WTC11 (cell line): ENCODE results near the gene HAO2.

Experiments
- ATF3 ChIP-seq: sonication (generic); formaldehyde crosslinking; conservative IDR thresholded peaks from 2 replicates; pipeline ENCODE4 v1.8.1; 2022; ENCODE audit warnings: mild to moderate bottlenecking, missing genetic modification reagents
- ELF4 ChIP-seq: sonication (generic); formaldehyde crosslinking; IDR thresholded peaks from 2 replicates; pipeline ENCODE4 v1.8.1; 2022; ENCODE audit warnings: low read depth, mild to moderate bottlenecking, moderate library complexity, missing genetic modification reagents
- ZNF138 ChIP-seq: sonication (generic); formaldehyde crosslinking; conservative IDR thresholded peaks from 2 replicates; pipeline ENCODE4 v1.8.1; 2022; ENCODE audit warnings: mild to moderate bottlenecking, moderate library complexity, missing genetic modification reagents
- TF ChIP-seq, protein P1 (sequence below): fragments of 200-600 bp; IDR thresholded peaks from 2 replicates; pipeline ENCODE4 v1.8.0; 2022; ENCODE audit warnings: antibody characterized with exemption

- TF ChIP-seq ATF3 (CRISPR knock-in tag) (no peak), ZNF138 (CRISPR knock-in tag) (no peak), ELF4 (no peak)
- TF ChIP-seq, protein P1, sequence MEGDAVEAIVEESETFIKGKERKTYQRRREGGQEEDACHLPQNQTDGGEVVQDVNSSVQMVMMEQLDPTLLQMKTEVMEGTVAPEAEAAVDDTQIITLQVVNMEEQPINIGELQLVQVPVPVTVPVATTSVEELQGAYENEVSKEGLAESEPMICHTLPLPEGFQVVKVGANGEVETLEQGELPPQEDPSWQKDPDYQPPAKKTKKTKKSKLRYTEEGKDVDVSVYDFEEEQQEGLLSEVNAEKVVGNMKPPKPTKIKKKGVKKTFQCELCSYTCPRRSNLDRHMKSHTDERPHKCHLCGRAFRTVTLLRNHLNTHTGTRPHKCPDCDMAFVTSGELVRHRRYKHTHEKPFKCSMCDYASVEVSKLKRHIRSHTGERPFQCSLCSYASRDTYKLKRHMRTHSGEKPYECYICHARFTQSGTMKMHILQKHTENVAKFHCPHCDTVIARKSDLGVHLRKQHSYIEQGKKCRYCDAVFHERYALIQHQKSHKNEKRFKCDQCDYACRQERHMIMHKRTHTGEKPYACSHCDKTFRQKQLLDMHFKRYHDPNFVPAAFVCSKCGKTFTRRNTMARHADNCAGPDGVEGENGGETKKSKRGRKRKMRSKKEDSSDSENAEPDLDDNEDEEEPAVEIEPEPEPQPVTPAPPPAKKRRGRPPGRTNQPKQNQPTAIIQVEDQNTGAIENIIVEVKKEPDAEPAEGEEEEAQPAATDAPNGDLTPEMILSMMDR = no peak
Measured at GRCh38 chr1:119329541-119330461, 38.8 kb upstream of the HAO2 start.
